ENCODE results near the gene TLE5.

The TLE5 gene

DNA sequence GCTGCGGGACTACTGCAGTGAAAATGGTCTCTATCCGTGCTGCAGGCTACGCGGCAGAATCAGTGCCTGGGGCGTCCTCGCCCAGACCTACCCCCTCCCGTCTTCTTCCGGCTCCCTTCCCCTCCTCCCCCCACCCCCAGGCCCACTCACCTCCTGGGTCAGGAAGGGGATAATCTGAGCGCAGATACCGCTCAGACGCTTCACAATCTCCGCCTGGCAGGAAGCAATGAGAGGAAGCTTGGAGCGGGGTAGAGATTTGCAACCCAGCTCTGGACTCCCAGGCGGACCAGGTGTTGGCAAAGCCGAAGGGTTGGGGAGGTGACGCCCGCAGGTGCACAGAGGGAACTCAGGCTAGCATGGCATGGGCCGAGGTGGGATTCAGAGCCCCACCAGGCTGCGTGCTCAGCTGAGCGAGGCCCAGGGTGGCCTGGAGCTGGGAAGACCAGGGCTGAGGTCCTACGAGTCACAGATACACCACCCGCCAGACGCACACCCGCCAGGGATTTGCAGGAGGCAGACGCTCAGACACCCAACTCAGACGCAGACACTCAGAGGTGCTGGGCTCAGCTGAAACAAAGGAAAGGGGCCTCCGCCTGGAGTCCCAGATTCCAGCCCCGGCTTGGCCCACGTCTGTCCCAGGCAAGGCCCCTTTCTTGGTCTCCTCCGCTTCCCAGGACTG is 37.3 kb downstream of the TLE5 start:
- DNase-seq (ENCODE audit: low read depth in 1 of 2, low spot score in 1 of 2), result no peak
- Histone ChIP-seq H3K27me3 (ENCODE audit: insufficient read depth, poor library complexity, severe bottlenecking) (peaks cover 49% of the 10 kb centered on the region), H3K4me3 (replicated peaks; ENCODE audit: insufficient read depth, low read length) (no peak overlapping the region), H3K27ac (replicated peaks) (no peak overlapping the region)
- TF ChIP-seq, protein P1, sequence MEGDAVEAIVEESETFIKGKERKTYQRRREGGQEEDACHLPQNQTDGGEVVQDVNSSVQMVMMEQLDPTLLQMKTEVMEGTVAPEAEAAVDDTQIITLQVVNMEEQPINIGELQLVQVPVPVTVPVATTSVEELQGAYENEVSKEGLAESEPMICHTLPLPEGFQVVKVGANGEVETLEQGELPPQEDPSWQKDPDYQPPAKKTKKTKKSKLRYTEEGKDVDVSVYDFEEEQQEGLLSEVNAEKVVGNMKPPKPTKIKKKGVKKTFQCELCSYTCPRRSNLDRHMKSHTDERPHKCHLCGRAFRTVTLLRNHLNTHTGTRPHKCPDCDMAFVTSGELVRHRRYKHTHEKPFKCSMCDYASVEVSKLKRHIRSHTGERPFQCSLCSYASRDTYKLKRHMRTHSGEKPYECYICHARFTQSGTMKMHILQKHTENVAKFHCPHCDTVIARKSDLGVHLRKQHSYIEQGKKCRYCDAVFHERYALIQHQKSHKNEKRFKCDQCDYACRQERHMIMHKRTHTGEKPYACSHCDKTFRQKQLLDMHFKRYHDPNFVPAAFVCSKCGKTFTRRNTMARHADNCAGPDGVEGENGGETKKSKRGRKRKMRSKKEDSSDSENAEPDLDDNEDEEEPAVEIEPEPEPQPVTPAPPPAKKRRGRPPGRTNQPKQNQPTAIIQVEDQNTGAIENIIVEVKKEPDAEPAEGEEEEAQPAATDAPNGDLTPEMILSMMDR (IDR thresholded peaks at IDR 0.05; ENCODE audit: insufficient read depth, low read length), result no peak
- TF ChIP-seq POLR2AphosphoS5 (IDR thresholded peaks at IDR 0.05; ENCODE audit: low read depth) (no peak), GABPA (IDR thresholded peaks at IDR 0.05; ENCODE audit: low read depth) (no peak), SPI1 (IDR thresholded peaks at IDR 0.05; ENCODE audit: borderline replicate concordance, low read depth) (no peak)
- TF ChIP-seq, protein P2, sequence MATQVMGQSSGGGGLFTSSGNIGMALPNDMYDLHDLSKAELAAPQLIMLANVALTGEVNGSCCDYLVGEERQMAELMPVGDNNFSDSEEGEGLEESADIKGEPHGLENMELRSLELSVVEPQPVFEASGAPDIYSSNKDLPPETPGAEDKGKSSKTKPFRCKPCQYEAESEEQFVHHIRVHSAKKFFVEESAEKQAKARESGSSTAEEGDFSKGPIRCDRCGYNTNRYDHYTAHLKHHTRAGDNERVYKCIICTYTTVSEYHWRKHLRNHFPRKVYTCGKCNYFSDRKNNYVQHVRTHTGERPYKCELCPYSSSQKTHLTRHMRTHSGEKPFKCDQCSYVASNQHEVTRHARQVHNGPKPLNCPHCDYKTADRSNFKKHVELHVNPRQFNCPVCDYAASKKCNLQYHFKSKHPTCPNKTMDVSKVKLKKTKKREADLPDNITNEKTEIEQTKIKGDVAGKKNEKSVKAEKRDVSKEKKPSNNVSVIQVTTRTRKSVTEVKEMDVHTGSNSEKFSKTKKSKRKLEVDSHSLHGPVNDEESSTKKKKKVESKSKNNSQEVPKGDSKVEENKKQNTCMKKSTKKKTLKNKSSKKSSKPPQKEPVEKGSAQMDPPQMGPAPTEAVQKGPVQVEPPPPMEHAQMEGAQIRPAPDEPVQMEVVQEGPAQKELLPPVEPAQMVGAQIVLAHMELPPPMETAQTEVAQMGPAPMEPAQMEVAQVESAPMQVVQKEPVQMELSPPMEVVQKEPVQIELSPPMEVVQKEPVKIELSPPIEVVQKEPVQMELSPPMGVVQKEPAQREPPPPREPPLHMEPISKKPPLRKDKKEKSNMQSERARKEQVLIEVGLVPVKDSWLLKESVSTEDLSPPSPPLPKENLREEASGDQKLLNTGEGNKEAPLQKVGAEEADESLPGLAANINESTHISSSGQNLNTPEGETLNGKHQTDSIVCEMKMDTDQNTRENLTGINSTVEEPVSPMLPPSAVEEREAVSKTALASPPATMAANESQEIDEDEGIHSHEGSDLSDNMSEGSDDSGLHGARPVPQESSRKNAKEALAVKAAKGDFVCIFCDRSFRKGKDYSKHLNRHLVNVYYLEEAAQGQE (IDR thresholded peaks at IDR 0.05; ENCODE audit: insufficient replicate concordance, low read depth), result no peak

DNA sequence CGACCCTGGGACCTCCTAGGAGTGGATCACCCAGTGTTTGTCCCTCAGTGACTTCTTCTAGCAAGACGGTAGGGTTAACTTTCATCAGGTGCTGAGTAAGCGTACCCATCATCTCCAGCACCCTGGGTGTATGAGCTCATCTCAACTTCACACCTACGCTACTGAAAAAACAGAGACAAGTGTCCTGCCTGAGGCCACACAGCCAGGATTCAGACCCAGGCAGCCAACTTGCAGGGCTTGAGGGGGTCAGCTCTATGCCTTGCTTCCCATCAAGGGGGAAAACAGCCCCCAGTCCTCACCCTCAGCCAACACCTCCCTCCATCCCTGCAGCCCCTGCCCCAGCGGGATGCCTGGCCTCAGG is 37.8 kb downstream of the TLE5 start:
- H3K27ac ChIP-seq (replicated peaks), result no peak overlapping the region
- peaks cover 44% of the 10 kb centered on the region for H3K27me3 ChIP-seq (ENCODE audit: insufficient read depth, poor library complexity, severe bottlenecking)
- TF ChIP-seq, protein P1 (IDR thresholded peaks at IDR 0.05; ENCODE audit: insufficient read depth, low read length), result no peak
- no peak for TF ChIP-seq POLR2AphosphoS5 (IDR thresholded peaks at IDR 0.05; ENCODE audit: low read depth)
- TF ChIP-seq GABPA (IDR thresholded peaks at IDR 0.05; ENCODE audit: low read depth), result no peak
- no peak for TF ChIP-seq SPI1 (IDR thresholded peaks at IDR 0.05; ENCODE audit: borderline replicate concordance, low read depth)
- TF ChIP-seq, protein P2 (IDR thresholded peaks at IDR 0.05; ENCODE audit: insufficient replicate concordance, low read depth), result no peak
- no peak for DNase-seq (ENCODE audit: low read depth in 1 of 2, low spot score in 1 of 2)
- H3K4me3 ChIP-seq (replicated peaks; ENCODE audit: insufficient read depth, low read length), result no peak overlapping the region

- no peak for DNase-seq (ENCODE audit: low read depth in 1 of 2, low spot score in 1 of 2)
- H3K27me3 ChIP-seq (ENCODE audit: insufficient read depth, poor library complexity, severe bottlenecking), result peaks cover 15% of the 10 kb centered on the region
- TF ChIP-seq POLR2AphosphoS5 (IDR thresholded peaks at IDR 0.05; ENCODE audit: low read depth), result no peak
- no peak for TF ChIP-seq GABPA (IDR thresholded peaks at IDR 0.05; ENCODE audit: low read depth)
- TF ChIP-seq, protein P1 (IDR thresholded peaks at IDR 0.05; ENCODE audit: insufficient read depth, low read length), result no peak
- no peak for TF ChIP-seq SPI1 (IDR thresholded peaks at IDR 0.05; ENCODE audit: borderline replicate concordance, low read depth)
- TF ChIP-seq, protein P2 (IDR thresholded peaks at IDR 0.05; ENCODE audit: insufficient replicate concordance, low read depth), result no peak
Measured at GRCh38 chr19:3020321-3020960, 41.9 kb downstream of the TLE5 start.

More at GRCh38 chr19:3020321-3020960, 41.9 kb downstream of the TLE5 start:
- Histone ChIP-seq H3K4me3 (replicated peaks; ENCODE audit: insufficient read depth, low read length) (no peak overlapping the region), H3K27ac (replicated peaks) (no peak overlapping the region)
